ENCODE results near the gene KLHL36.
"Not testable (repeated sequence)": the region's sequence is repeated elsewhere in the genome, so short reads cannot be mapped to it uniquely, and the experiment has no call there.

The KLHL36 gene

DNA sequence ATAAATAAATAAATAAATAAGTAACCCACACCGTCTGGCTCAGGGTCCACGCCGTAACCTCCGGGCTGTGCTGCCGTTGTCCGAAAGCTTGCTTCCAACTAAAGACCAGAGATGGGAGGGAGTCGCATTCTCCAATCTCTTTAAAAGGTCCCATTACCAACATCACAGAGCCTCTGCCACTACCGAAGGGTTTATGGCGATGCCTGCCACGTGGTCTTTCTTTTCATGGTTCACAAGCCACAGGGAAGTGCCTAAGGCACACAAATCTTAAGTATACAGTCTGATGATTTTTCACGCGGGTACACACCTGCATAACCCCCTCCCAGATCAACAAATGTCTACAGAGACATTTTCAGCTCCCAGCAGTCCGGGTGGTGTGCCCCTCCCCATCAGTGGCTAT lies 31.8 kb upstream of the KLHL36 start:
- no peak for DNase-seq (ENCODE audit: low read depth in 2 of 2)

DNA sequence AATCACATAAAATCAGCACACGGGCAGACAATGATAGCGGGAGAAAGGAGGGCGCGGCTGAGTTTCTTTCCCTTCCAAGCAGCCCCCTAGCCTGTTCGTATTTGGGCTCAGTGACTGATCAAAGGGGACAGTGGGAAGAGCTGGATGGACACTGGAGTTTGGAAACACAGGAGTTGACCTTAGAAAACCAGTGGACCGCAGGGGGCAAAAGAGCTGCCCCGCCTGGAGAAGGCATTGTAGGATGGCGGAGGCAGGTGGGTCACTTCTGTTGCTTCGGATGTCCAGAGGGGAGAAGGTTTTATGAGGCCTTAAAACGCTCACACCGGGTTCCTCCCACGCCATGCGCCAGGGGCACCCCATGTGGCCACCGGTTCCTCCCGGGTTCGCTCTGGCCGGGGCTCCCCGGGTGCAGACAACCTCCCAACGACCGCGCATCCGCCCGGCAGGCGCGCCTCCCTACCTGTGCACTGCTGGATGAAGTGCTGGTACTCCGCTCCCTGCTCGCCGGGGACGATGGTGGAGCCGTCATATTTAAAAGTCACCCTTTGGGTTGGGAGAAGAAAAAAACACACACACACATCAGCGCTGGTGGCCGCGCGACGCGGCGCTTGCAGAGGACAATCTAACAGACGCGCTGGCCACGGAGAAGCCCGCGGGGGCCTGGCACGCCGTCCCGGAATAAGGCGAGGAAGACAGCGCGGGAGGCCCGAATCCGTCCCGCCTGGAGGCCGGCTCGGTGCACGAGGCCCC lies 31.1 kb upstream of the KLHL36 start:
- DNase-seq (ENCODE audit: low read depth in 2 of 2): no peak

GRCh38 chr16:84617791-84618580 lies 30.3 kb upstream of the KLHL36 start, which contains the start of gene COTL1:
Gene COTL1, minus strand, starts transcription at chr16:84618078. Its CDS starts 164 bp downstream, at chr16:84617914.
- peak; percentile 94 to 95 for DNase-seq (ENCODE audit: low read depth in 2 of 2)

- DNase-seq (ENCODE audit: low read depth in 2 of 2): no peak
Measured at GRCh38 chr16:84618581-84619460, 29.5 kb upstream of the KLHL36 start.

GRCh38 chr16:84620913-84621312 lies 27.4 kb upstream of the KLHL36 start:
- not testable (repeated sequence) for DNase-seq (ENCODE audit: low read depth in 2 of 2)

DNA sequence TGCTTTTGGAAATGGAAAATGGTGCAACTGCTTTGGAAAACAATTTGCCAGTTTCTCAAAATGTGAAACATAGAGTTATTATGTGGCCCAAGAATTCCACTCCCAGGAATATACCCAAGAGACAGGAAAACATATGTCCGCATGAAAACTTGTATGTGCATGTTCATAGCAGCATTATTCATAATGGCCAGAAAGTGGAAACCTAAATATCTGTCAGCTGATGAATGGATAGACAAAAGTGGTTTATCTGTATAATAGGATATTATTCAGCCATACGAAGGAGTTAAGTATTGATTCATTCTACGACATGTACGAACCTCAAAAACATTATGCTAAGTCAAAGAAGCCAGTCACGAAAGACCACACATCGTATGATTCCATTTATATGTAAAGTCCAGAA lies 22.8 kb upstream of the KLHL36 start:
- DNase-seq (ENCODE audit: low read depth in 2 of 2): no peak

GRCh38 chr16:84628226-84628731 lies 20.0 kb upstream of the KLHL36 start:
- DNase-seq (ENCODE audit: low read depth in 2 of 2): no peak

DNA sequence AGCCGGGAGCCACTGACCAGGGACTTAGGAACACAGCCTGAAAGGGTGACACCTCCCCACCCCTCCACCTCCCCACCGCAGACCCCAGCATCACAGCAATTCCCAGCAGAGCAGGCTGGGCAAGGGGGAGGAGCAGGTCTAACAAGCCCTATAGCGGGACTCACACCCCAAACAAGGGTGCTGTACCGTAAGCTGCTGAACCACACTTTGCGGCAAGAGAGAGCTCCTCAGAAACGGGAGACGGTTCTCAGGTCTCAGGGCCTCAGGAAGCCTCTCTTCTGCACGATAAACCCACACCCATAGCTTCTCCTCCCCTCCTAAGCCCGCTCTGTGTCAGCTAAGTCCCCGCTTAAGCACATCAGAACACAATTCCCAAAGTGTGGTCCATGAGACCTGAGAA lies 18.7 kb upstream of the KLHL36 start:
- no peak for DNase-seq (ENCODE audit: low read depth in 2 of 2)

- DNase-seq (ENCODE audit: low read depth in 2 of 2): no peak
Measured at GRCh38 chr16:84630009-84630408, 18.3 kb upstream of the KLHL36 start.

GRCh38 chr16:84630446-84631152 lies 17.7 kb upstream of the KLHL36 start:
- DNase-seq (ENCODE audit: low read depth in 2 of 2): no peak

- DNase-seq (ENCODE audit: low read depth in 2 of 2): no peak
Measured at GRCh38 chr16:84631153-84631466, 17.2 kb upstream of the KLHL36 start.

GRCh38 chr16:84631886-84632285 lies 16.4 kb upstream of the KLHL36 start:
- no peak for DNase-seq (ENCODE audit: low read depth in 2 of 2)

DNA sequence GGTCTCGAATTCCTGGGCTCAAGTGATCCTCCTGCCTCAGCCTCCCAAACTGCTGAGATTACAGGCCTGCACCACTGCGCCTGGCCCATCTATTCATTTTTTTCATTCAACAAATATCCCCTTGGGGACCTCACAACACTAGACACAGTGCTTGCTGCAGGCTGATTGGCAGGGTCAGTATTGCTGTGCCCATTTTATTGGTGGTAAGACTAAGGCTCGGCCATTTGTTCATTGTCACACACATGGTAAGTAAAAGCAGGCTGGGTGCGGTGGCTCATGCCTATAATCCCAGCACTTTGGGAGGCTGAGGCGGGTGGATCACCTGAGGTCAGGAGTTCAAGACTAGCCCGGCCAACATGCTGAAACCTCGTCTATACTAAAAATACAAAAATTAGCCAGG lies 15.4 kb upstream of the KLHL36 start:
- not testable (repeated sequence) for DNase-seq (ENCODE audit: low read depth in 2 of 2)

DNA sequence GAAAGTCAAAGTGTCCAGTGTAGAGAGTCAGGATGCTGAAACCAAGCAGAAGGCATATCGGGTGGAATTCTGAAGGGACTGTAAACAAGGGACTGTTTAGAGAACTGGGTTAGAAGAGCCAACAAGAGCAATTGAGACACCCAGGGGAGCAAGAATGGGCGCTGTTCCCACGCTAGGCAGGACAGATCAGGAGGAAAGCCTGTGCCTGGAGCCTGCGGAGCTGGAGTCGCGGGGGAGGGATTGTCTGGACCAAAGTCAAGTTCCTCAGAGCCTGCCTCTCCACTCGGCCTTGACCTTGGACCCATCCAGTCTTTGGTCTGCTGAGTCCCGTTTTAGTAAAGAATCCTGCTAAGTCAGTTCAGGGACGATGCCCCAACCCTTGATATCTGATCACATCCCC lies 14.7 kb upstream of the KLHL36 start:
- DNase-seq (ENCODE audit: low read depth in 2 of 2): no peak

GRCh38 chr16:84635702-84636101 lies 12.6 kb upstream of the KLHL36 start:
- no peak for DNase-seq (ENCODE audit: low read depth in 2 of 2)

DNA sequence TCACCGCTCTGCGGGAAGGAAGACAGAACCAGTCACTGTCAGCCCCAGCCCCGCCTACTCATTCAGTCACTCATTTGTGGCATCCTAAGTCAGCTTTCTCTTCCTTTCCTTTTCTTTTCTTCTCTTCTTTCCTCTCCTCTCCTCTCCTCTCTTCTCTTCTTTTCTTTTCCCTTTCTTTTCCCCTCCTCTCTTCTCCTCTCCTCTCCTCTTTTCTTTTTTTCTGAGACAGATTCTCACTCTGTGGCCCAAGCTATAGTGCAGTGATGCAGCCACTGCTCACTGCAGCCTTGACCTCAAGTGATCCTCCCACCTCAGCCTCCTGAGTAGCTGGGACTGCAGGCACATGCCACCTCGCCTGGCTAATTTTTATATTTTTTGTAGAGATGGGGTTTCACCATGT lies 10.6 kb upstream of the KLHL36 start:
- no peak for DNase-seq (ENCODE audit: low read depth in 2 of 2)

DNA sequence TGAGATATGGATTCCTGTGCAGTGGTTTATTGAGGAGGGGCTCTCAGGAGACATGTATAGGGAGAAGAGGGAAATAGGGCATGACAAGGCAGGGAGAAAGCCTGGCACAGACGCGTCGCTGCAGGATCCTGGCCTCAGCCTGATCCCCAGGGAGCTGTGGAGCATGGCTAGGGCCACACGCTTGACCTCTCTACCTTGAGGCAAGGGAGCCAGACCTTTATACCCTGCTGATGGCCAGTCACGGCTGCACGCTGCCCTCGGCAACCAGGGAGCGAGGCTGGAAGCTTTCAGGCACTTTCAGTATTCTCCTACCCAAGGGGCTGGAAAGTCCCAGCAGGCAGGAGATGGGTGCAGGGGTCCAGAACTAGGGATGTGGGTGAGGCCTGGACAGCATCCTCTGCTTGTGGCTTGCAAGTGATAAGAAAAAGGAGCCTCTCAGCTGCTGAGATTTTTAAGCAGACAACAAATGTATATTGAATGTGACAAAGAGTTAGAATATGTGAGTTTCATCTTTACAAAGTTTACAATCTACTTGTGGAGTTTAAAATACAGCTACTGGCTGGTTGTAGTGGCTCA lies 10.0 kb upstream of the KLHL36 start:
- no peak for DNase-seq (ENCODE audit: low read depth in 2 of 2)

DNA sequence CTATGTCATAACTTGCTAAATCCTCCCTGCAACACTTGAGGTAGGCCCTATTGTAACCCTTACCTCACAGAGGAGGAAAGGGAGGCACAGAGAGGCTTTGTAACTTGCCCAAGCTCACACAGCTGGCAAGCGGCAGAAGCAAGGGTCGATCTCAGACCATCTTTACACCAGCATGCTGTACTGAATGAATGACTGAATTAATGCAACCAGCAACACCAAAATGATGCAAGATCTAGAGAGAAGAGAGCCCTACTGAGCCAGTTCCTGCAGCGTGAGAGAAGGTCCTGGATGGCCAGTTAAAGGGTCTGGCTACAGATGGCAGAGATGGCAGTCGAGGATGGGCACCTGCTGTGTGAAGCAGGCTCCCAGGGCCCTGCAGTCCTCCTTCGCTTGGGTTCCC lies 8.2 kb upstream of the KLHL36 start:
- no peak for DNase-seq (ENCODE audit: low read depth in 2 of 2)

GRCh38 chr16:84641643-84642358 lies 6.5 kb upstream of the KLHL36 start:
- no peak for DNase-seq (ENCODE audit: low read depth in 2 of 2)

DNA sequence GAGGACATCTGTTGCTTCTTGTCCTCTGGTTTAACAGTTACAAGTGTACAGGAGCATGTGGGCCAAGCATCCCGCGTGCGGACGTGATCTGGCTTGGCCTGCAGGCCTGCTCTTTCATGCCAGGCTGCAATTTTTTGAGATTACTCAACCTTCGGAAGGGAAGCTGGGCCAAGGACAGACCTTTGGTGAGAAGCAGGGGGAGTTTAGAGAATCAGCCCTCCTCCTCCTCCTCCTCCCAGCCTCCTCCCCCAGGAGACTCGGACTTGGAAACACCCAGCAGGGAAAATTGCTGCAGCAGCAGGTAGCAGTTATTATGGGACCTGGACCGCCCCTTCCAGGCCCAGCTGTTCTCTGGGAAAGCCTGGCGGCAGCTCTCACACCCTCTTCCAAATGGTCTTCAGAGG lies 5.1 kb upstream of the KLHL36 start:
- no peak for DNase-seq (ENCODE audit: low read depth in 2 of 2)
